SIG-M5 (cell line): ENCODE results near the gene TGM1.

ENCODE experiments used
- DNase-seq: peaks from one replicate; lab custom pipeline; 2025; lab: John Stamatoyannopoulos, UW

TGM1 gene

GRCh38 chr14:24271134-24271833, 8.3 kb upstream of the TGM1 start, which contains the start of gene RABGGTA:
Gene RABGGTA, minus strand, starts transcription at chr14:24271597. Its CDS starts 482 bp downstream, at chr14:24271115.
- DNase-seq, result no peak

DNA sequence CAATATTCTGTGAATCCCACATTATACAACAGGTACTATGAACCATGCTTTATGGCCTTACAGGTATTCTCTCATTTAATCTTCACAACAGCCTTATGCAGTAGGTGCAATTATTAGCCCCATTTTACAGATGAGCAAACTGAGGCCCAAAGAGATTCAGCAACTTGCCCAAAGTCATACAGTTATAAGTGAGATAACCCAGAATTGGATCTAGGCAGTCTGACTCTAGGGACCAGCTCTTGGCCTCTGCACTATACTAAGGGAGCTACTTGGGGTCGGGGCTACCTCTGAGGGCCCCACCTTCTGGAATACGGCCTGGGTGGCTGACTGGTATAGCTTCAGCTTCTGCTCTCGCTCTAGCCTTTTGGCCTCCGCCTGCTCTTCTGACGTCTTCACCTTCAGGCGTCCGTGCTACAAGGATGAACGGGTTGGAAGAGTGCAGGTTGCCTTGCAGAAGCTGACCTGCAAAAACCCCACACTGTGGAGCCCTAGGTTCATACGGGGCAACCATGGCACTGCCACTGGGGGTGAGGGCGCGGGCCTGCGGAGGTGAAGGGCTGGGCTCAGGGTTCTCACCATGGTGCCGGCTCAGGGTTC, 7.7 kb upstream of the TGM1 start:
- no peak for DNase-seq

GRCh38 chr14:24269910-24270536, 7.0 kb upstream of the TGM1 start:
- DNase-seq, result no peak

GRCh38 chr14:24269368-24269767, 6.4 kb upstream of the TGM1 start:
- no peak for DNase-seq

GRCh38 chr14:24268225-24268624, 5.2 kb upstream of the TGM1 start:
- no peak for DNase-seq

- DNase-seq, result no peak
Observed at GRCh38 chr14:24267516-24267915, 4.5 kb upstream of the TGM1 start.

GRCh38 chr14:24266344-24267244, 3.6 kb upstream of the TGM1 start:
- DNase-seq, result no peak

GRCh38 chr14:24264298-24264697, 1.3 kb upstream of the TGM1 start:
- no peak for DNase-seq

- DNase-seq, result no peak
Observed at GRCh38 chr14:24263848-24264247, 871 bp upstream of the TGM1 start.

DNA sequence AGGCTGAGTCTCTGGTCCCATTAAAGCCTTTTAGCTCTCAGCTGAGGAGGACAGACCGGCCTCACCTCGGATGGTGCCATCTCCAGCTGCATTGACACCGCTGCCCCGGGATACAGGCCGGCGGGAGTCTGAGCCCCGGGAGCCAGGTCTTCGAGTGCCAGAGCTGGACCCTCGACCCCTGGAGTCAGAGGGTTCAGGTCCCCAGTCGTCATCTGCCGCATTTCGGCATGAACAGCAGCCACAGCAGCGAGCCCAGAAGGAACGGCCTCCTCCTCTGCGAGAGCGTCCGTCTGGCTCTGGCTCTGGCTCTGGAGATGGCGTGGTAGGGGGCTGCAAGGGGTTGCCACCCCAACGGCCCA, 1.0 kb downstream of the TGM1 start:
- no peak for DNase-seq

- DNase-seq, result no peak
Observed at GRCh38 chr14:24261256-24261968, 1.6 kb downstream of the TGM1 start.

GRCh38 chr14:24260780-24261157, 2.2 kb downstream of the TGM1 start:
- DNase-seq, result no peak

- no peak for DNase-seq
Observed at GRCh38 chr14:24260026-24260779, 2.8 kb downstream of the TGM1 start.

DNA sequence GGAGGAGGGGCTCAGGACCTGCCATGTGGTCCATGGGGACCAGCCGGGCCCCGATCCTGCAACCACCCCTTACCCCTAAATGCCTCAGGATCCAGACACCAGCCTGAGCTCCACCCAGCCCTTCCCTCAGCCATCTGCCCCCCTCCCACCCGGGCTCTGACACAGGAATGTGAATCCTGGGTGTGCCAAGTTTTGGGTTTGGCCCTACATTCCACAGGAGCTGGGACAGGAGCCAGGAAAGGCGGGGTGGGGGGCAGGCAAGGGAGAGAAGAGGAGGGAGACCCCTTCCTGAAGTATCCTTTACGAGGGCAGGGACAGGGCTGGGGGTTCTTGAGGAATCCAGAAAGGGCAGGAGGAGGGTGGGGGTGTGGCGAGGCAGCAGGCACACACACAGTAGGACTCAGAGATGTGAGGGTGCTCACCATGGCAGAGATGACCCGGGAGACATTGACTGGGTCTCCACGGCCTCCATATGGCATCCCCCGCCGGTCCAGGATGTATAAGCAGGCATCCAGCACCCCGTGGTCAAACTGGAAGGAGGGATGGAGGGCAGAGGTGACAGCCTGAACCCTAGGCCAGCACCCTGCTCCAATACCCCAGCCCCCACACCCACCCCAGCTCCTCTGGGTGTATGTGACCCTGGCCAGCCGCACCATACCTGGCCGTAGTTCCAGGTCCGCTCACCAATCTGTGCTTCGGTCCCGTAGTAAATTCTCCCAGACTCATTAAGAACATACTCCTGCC, 3.5 kb downstream of the TGM1 start:
- DNase-seq, result no peak

GRCh38 chr14:24258548-24259265, 4.3 kb downstream of the TGM1 start:
- DNase-seq, result no peak

GRCh38 chr14:24258119-24258518, 4.9 kb downstream of the TGM1 start:
- no peak for DNase-seq

DNA sequence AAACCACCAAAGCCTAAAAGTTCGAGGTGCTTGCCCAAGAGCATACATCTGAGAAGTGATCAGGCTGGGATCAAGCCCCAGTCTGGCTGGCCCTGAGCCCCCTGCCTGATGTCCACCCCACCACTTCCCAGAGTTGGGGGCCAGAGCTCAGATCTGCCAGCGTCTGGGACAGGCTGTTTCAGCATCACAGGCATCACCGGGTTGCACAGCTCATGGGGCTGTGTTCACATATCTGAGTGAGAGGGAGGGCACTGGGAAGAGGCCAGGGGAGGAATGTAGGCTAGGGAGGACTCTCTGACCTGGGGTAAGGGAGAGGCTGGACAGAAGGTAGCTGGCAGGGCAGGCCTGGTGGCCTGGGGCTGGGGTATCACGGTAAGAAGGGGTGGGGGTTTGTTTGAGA, 6.0 kb downstream of the TGM1 start:
- DNase-seq, result no peak

GRCh38 chr14:24255931-24256711, 6.9 kb downstream of the TGM1 start:
- no peak for DNase-seq

DNA sequence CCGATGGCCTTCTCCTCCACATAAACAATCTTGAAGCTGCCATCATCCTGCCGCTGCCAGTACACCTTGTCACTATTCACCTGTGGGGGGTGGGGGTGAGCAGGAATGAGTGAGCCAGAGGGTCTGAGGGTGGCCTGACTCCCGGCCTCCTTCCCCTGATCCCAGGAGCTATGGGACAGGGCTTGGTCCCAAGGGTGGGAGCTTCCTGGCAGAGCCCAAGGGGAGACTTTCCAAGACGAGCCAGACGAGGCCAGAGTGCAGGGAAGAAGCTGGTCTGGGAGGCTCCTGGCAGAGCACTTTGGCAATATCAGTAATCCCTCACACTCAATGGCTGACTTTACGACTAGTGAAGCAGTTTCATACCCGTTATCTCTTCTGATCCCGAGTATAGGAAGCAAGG, 7.5 kb downstream of the TGM1 start:
- no peak for DNase-seq
